IMR-90 (cell line): Measurements from ENCODE around the gene CAMK2G. TPM values are rescaled to one million over a fixed set of nuclear protein-coding genes. Genes with fewer than 3 reads are reported as not detected.

ENCODE experiments used
- ATAC-seq: fragments of 200-7000 bp; cut with Tn5 transposase; 2 replicates; pipeline ENCODE4 v1.9.1; 2020; ENCODE audit warnings: low read depth, mild to moderate bottlenecking, moderate library complexity
- BruUV-seq: library from RNA; stranded (reverse); fragments of 400-500 nt; replicated peaks from 2 replicates; lab custom pipeline; 2021; lab: Mats Ljungman, UMichigan
- CTCF ChIA-PET: fragments of 300-600 bp; formaldehyde crosslinking; extraction: SDS; loops from one replicate; lab custom pipeline; 2021; ENCODE audit warnings: antibody characterized with exemption; lab: Yijun Ruan, JAX
- POLR2A ChIA-PET: fragments of 300-600 bp; sonication (Branson Sonifier 250); formaldehyde crosslinking; loops from one replicate; lab custom pipeline; 2022; ENCODE audit warnings: antibody characterized with exemption; ENCODE audit not compliant: unreplicated experiment; lab: Charles Lee
- DNase-seq: peaks from one replicate; pipeline ENCODE4 v3.0.0; 2013
- H2AFZ ChIP-seq: replicated peaks from 2 replicates; pipeline ENCODE3; 2013; ENCODE audit warnings: low read length, mild to moderate bottlenecking; ENCODE audit not compliant: poor library complexity
- H2AK5ac ChIP-seq: 2 replicates; pipeline ENCODE4 v1.6.1; 2013; ENCODE audit warnings: low read depth, low read length, inconsistent platforms
- H2AK9ac ChIP-seq: replicated peaks from 2 replicates; pipeline ENCODE3; 2013; ENCODE audit warnings: mild to moderate bottlenecking, low read depth, low read length, moderate library complexity; ENCODE audit not compliant: poor library complexity
- H2BK120ac ChIP-seq: 2 replicates; pipeline ENCODE4 v1.6.1; 2013; ENCODE audit warnings: low read depth, low read length, inconsistent platforms
- H2BK15ac ChIP-seq: 3 replicates; pipeline ENCODE4 v1.6.1; 2013; ENCODE audit warnings: low read depth, low read length, inconsistent platforms
- H2BK20ac ChIP-seq: 2 replicates; pipeline ENCODE4 v1.6.1; 2013; ENCODE audit warnings: low read depth, mild to moderate bottlenecking, inconsistent platforms, low read length, moderate library complexity
- H2BK5ac ChIP-seq: 2 replicates; pipeline ENCODE4 v1.6.1; 2013; ENCODE audit warnings: mild to moderate bottlenecking, low read depth, low read length, inconsistent platforms; ENCODE audit not compliant: poor library complexity, severe bottlenecking
- H3K14ac ChIP-seq: replicated peaks from 2 replicates; pipeline ENCODE4 v1.6.1; 2013; ENCODE audit warnings: low read depth, low read length, inconsistent platforms
- H3K18ac ChIP-seq: 2 replicates; pipeline ENCODE4 v1.6.1; 2013; ENCODE audit warnings: low read depth, low read length, control low read depth
- H3K23ac ChIP-seq: 2 replicates; pipeline ENCODE4 v1.6.1; 2013; ENCODE audit warnings: low read depth, low read length, inconsistent platforms
- H3K27ac ChIP-seq: 2 replicates; pipeline ENCODE4 v1.5.1; 2013; ENCODE audit warnings: mild to moderate bottlenecking, control low read depth, low read length; ENCODE audit not compliant: insufficient read depth
- H3K27me3 ChIP-seq: 2 replicates; pipeline ENCODE4 v1.6.1; 2013; ENCODE audit warnings: low read length; ENCODE audit not compliant: control insufficient read depth, insufficient read depth
- H3K36me3 ChIP-seq: 2 replicates; pipeline ENCODE4 v1.6.1; 2013; ENCODE audit warnings: low read length, mixed read lengths; ENCODE audit not compliant: control insufficient read depth, insufficient read depth
- H3K4ac ChIP-seq: 2 replicates; pipeline ENCODE4 v1.6.1; 2013; ENCODE audit warnings: low read depth, low read length, inconsistent platforms
- H3K4me1 ChIP-seq: 2 replicates; pipeline ENCODE4 v1.6.1; 2013; ENCODE audit warnings: low read length, mixed read lengths; ENCODE audit not compliant: control insufficient read depth, insufficient read depth
- H3K4me2 ChIP-seq: 2 replicates; pipeline ENCODE4 v1.6.1; 2013; ENCODE audit warnings: low read depth, mild to moderate bottlenecking, control low read depth, low read length, moderate library complexity
- H3K4me3 ChIP-seq: 2 replicates; pipeline ENCODE4 v1.5.1; 2013; ENCODE audit warnings: low read depth, mild to moderate bottlenecking, control low read depth, low read length, moderate library complexity; ENCODE audit not compliant: insufficient read depth
- H3K56ac ChIP-seq: 2 replicates; pipeline ENCODE4 v1.6.1; 2013; ENCODE audit warnings: low read length, inconsistent platforms; ENCODE audit not compliant: insufficient read depth; ENCODE audit errors: extremely low read depth
- H3K79me1 ChIP-seq, 2 experiments: 2 replicates each; pipeline ENCODE4 v1.6.1; 2013; ENCODE audit warnings: low read length in 2 of 2, inconsistent platforms in 1 of 2, low read depth in 1 of 2
- H3K9ac ChIP-seq: 2 replicates; pipeline ENCODE4 v1.6.1; 2013; ENCODE audit warnings: low read depth, low read length, control low read depth
- H3K9me1 ChIP-seq: 2 replicates; pipeline ENCODE4 v1.6.1; 2013; ENCODE audit warnings: low read length, inconsistent platforms; ENCODE audit not compliant: insufficient read depth
- H3K9me3 ChIP-seq: 2 replicates; pipeline ENCODE4 v1.6.1; 2013; ENCODE audit warnings: low read length; ENCODE audit not compliant: control insufficient read depth, insufficient read depth
- H4K20me1 ChIP-seq: 2 replicates; pipeline ENCODE4 v1.6.1; 2013; ENCODE audit warnings: low read length, inconsistent platforms; ENCODE audit not compliant: insufficient read depth
- H4K5ac ChIP-seq: 2 replicates; pipeline ENCODE4 v1.6.1; 2013; ENCODE audit warnings: mild to moderate bottlenecking, low read depth, low read length, control low read depth
- H4K8ac ChIP-seq, 2 experiments: 2 replicates each; pipeline ENCODE4 v1.6.1; 2013; ENCODE audit warnings: low read depth in 2 of 2, low read length in 2 of 2, control low read depth in 1 of 2, inconsistent platforms in 1 of 2
- H4K91ac ChIP-seq: 2 replicates; pipeline ENCODE4 v1.6.1; 2013; ENCODE audit warnings: low read depth, low read length, inconsistent platforms; ENCODE audit not compliant: insufficient read depth
- BHLHE40 ChIP-seq: fragments of 150-350 bp; IDR thresholded peaks from 2 replicates; pipeline ENCODE4 v1.6.1; 2016; ENCODE audit warnings: mild to moderate bottlenecking, low read depth, low read length
- CEBPB ChIP-seq: IDR thresholded peaks from 2 replicates; pipeline ENCODE4 v1.6.1; 2012; ENCODE audit warnings: low read depth, low read length, improper control_type of control experiment
- CHD1 ChIP-seq: IDR thresholded peaks from 2 replicates; pipeline ENCODE4 v1.6.1; 2012; ENCODE audit warnings: low read depth, low read length, improper control_type of control experiment
- CTCF ChIP-seq: conservative IDR thresholded peaks from 2 replicates; pipeline ENCODE4 v1.5.1; 2012; ENCODE audit warnings: mild to moderate bottlenecking, low read depth, low read length, improper control_type of control experiment
- ELK1 ChIP-seq: fragments of 150-350 bp; IDR thresholded peaks from 2 replicates; pipeline ENCODE4 v1.6.1; 2016; ENCODE audit warnings: low read depth, mild to moderate bottlenecking, low read length, moderate library complexity, borderline replicate concordance
- FOS ChIP-seq: fragments of 150-350 bp; IDR thresholded peaks from 2 replicates; pipeline ENCODE4 v1.6.1; 2016; ENCODE audit warnings: low read depth, low read length
- MAFK ChIP-seq: IDR thresholded peaks from 2 replicates; pipeline ENCODE4 v1.6.1; 2012; ENCODE audit warnings: low read depth, low read length, improper control_type of control experiment
- MAZ ChIP-seq: IDR thresholded peaks from 2 replicates; pipeline ENCODE4 v1.6.1; 2012; ENCODE audit warnings: low read depth, mild to moderate bottlenecking, low read length, improper control_type of control experiment, moderate library complexity, borderline replicate concordance
- MXI1 ChIP-seq: IDR thresholded peaks from 2 replicates; pipeline ENCODE4 v1.6.1; 2012; ENCODE audit warnings: low read depth, mild to moderate bottlenecking, low read length, moderate library complexity, borderline replicate concordance
- NFE2L2 ChIP-seq: fragments of 150-350 bp; IDR thresholded peaks from 2 replicates; pipeline ENCODE4 v1.6.1; 2016; ENCODE audit warnings: low read depth, mild to moderate bottlenecking, low read length
- POLR2A ChIP-seq: IDR thresholded peaks from 2 replicates; pipeline ENCODE4 v1.6.1; 2012; ENCODE audit warnings: mild to moderate bottlenecking, low read depth, low read length
- RAD21 ChIP-seq: IDR thresholded peaks from 2 replicates; pipeline ENCODE4 v1.6.1; 2012; ENCODE audit warnings: low read length, improper control_type of control experiment
- RCOR1 ChIP-seq: IDR thresholded peaks from 2 replicates; pipeline ENCODE4 v1.6.1; 2012; ENCODE audit warnings: mild to moderate bottlenecking, low read length, improper control_type of control experiment; ENCODE audit not compliant: insufficient replicate concordance
- RFX5 ChIP-seq: IDR thresholded peaks from 2 replicates; pipeline ENCODE4 v1.8.0; 2012; ENCODE audit warnings: low read depth, mild to moderate bottlenecking, low read length, moderate library complexity
- SMC3 ChIP-seq: fragments of 150-350 bp; IDR thresholded peaks from 2 replicates; pipeline ENCODE4 v1.6.1; 2016; ENCODE audit warnings: low read depth, mild to moderate bottlenecking, antibody characterized with exemption, low read length, moderate library complexity
- USF2 ChIP-seq: fragments of 150-350 bp; IDR thresholded peaks from 2 replicates; pipeline ENCODE4 v1.6.1; 2017; ENCODE audit warnings: mild to moderate bottlenecking, antibody characterized with exemption, low read length, low read depth
- whole genome bisulfite sequencing, 2 experiments: methylation state at CpG; one replicate each; pipeline versions ENCODE4 v1.1.5 to v1.1.7; 2013; ENCODE audit warnings: missing lambda C conversion rate in 2 of 2; ENCODE audit not compliant: insufficient read length in 1 of 2; ENCODE audit errors: extremely low coverage in 2 of 2; 5-methylcytosine and 5-hydroxymethylcytosine counted together
- dilution Hi-C: fragments of 300-500 bp; cut with HindIII; formaldehyde crosslinking; loops from one replicate; pipeline ENCODE4 v1.14.3; 2018; ENCODE audit warnings: low sequenced_read_pairs; ENCODE audit not compliant: unreplicated experiment
- in situ Hi-C: fragments of 300-500 bp; cut with MboI; formaldehyde crosslinking; loops from 3 replicates; pipeline ENCODE4 v1.14.3; 2019; ENCODE audit warnings: low sequenced_read_pairs, inconsistent platforms, mixed read lengths
- intact Hi-C: fragments of 100-400 bp; cut with micrococcal nuclease; formaldehyde crosslinking; loops from 2 replicates; pipeline ENCODE4 v1.10.0; 2022
- polyA plus RNA-seq, 3 experiments: library from polyadenylated mRNA; depleted of rRNA; stranded (reverse); fragments of >200 nt; gene quantifications; 2 replicates each; pipeline ENCODE4 v1.2.3, GENCODE V29; 2012; ENCODE audit warnings: low replicate concordance in 1 of 3
- total RNA-seq: library from RNA; depleted of rRNA; stranded (reverse); fragments of >200 nt; gene quantifications from 2 replicates; pipeline ENCODE4 v1.2.3, GENCODE V29; 2012

CAMK2G gene
- total and polyA plus RNA-seq, 2 of the 4 experiments (the other 2 are of a cell fraction), result 20.4 to 25.4 TPM

- dilution Hi-C loops, result no loop called here
- in situ Hi-C loops, result no loop called here
- Histone ChIP-seq H3K9me1 (0 out of 2 replicates have a peak, but pooled peaks cover 7% of the 10 kb centered on the region), H3K4me1 (no peaks in the 10 kb centered on the region), H2AK9ac (no peak overlapping the region), H3K4ac (no peak overlapping the region), H4K91ac (no peak overlapping the region), H3K27ac (no peak overlapping the region), H2BK15ac (no peak overlapping the region), H3K14ac (no peak overlapping the region), H3K27me3 (no peaks in the 10 kb centered on the region), H3K4me2 (no peak overlapping the region), H2BK20ac (no peak overlapping the region), H3K79me1 (peaks cover 2 to 10% of the 10 kb centered on the region in 2 experiments; a peak in 2 of 4 replicates), H3K9ac (no peak overlapping the region), H4K8ac (no peak overlapping the region), H2AFZ (no peak overlapping the region), H2BK120ac (no peak overlapping the region), H4K20me1 (peaks cover 3% of the 10 kb centered on the region; the same call in 1 of the 2 replicates), H4K5ac (no peak overlapping the region), H2AK5ac (no peak overlapping the region), H2BK5ac (no peak overlapping the region), H3K56ac (no peak overlapping the region), H3K4me3 (no peak overlapping the region), H3K9me3 (no peaks in the 10 kb centered on the region), H3K23ac (no peak overlapping the region), H3K18ac (no peak overlapping the region), H3K36me3 (peaks cover 88% of the 10 kb centered on the region)
- POLR2A ChIA-PET, result no interaction called here
- WGBS, 2 experiments, result 86% methylated on average over 4 of the region's 10 CpGs; no CpG with 5 or more reads in 1 of the 2 experiments
- DNase-seq (no peak), ATAC-seq (no peak)
- no peak for TF ChIP-seq FOS
- TF ChIP-seq USF2, result no peak
- no peak for TF ChIP-seq ELK1
- TF ChIP-seq SMC3, result no peak
- TF ChIP-seq CHD1, result no peak
- TF ChIP-seq RFX5, result no peak
- TF ChIP-seq MAZ, result no peak
- TF ChIP-seq CEBPB, result no peak
- no peak for TF ChIP-seq MAFK
- no peak for TF ChIP-seq POLR2A
- TF ChIP-seq CTCF, result no peak
- TF ChIP-seq RCOR1, result no peak
- TF ChIP-seq BHLHE40, result no peak
- no peak for TF ChIP-seq MXI1
- no peak for TF ChIP-seq RAD21
- TF ChIP-seq NFE2L2, result no peak
- intact Hi-C loops, result no loop called here
- BruUV-seq, result no TSS peak
- CTCF ChIA-PET, result no interaction called here
These were observed 75.3 kb downstream of the CAMK2G start for GRCh38 chr10:73798927-73799560.
